Adrenal gland (tissue), 5 donors: ENCODE data around the gene LAMA5.

Experiments used
- CTCF ChIP-seq, 6 experiments: fragments of 450-650 bp in 4 of 6; fragments of 200-600 bp in 2 of 6; sonication (generic) in 1 of 6; IDR thresholded peaks; 1 replicate in 5 of 6; 2 replicates in 1 of 6; pipeline versions ENCODE4 v1.5.1 to v1.8.0; 2016 to 2021; ENCODE audit warnings: antibody characterized with exemption in 6 of 6, mild to moderate bottlenecking in 2 of 6, moderate library complexity in 1 of 6
- POLR2A ChIP-seq, 2 donors: fragments of 450-650 bp; IDR thresholded peaks; one replicate each; pipeline ENCODE4 v1.6.1; 2017; ENCODE audit warnings: antibody characterized with exemption in 2 of 2, mild to moderate bottlenecking in 2 of 2, moderate library complexity in 1 of 2
- donor health status: DM: no; HTN: no; CAD: no.

DNA sequence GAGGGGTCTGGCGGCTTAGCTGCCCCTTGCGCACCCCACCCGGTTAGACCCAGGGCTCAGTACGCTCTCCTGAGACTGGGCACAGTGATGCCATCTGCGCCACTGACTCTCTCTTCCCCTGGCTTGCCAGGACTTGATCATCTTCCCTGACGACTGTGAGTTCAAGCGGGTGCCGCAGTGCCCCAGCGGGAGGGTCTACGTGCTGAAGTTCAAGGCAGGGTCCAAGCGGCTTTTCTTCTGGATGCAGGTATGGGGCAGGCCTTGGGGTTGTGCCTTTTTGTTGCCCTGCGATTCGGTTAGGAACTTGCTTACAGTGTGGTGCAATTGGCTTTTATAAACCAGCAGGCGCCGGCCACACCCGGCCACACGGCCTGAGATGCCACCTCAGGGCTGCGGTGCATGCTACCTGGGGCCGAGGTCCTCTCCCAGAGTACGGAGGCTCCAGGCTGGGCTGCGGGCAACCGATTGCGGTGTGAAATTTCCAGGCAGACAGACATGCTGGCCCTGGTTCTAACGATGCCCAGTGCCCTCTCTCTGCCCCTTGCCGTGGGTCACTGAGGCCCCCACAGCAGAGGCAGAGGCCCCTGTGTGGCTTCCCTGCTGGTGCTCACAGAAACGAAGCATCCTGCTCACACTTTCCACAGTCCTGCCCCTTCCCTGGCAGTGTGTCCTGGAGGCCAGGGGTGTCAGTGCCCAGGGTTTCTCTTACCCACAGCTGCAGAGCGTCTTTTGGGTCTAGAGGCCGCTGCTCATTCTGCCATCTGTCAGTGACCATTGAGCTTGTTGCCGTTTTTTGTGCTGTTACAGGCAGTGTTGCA lies 62.6 kb downstream of the LAMA5 start:
- TF ChIP-seq CTCF (IDR thresholded peaks at IDR 0.05), result no peak
- TF ChIP-seq POLR2A (IDR thresholded peaks at IDR 0.05), result no peak
